NT2/D1 (cell line): Measurements from ENCODE around the gene TAF12.

ENCODE experiments used
- SUZ12 ChIP-seq: IDR thresholded peaks from 2 replicates; pipeline ENCODE4 v1.6.1; 2011; ENCODE audit not compliant: insufficient read length, insufficient read depth; ENCODE audit errors: extremely low read depth
- YY1 ChIP-seq: IDR thresholded peaks from 2 replicates; pipeline ENCODE4 v1.6.1; 2011; ENCODE audit not compliant: insufficient read length, insufficient read depth
- ZNF274 ChIP-seq: IDR thresholded peaks from 2 replicates; pipeline ENCODE4 v1.6.1; 2011; ENCODE audit warnings: mild to moderate bottlenecking, low read depth, low read length

DNA sequence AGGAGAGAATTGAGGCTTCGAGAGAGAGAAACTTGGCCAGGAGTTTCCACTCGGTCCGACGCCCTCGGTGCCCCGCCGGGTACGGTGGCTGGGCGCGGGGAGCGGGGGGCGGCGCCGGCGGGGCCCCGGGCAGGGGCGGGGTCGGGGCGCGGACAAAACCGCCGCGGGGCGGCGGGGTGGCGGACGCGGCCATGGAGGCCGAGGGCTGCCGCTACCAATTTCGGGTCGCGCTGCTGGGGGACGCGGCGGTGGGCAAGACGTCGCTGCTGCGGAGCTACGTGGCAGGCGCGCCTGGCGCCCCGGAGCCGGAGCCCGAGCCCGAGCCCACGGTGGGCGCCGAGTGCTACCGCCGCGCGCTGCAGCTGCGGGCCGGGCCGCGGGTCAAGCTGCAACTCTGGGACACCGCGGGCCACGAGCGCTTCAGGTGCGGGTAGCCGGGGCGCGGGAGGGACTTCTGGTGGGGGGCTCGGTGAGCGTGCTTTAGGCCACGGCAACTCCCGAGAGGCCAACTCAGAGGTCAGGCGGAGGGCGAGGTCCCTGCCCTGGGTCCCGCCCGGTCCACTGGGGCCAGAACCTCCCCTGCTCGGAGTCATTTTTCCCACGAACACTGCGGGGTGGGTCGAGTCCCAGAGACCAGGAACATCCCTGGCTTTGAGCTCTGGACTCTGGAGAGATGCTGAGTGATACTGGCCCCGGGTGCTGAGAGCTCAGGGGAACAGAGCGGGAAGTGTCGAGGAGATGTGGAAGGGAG is 50.4 kb downstream of the TAF12 start:
- no peak for TF ChIP-seq ZNF274
- TF ChIP-seq YY1 = no peak
- no peak for TF ChIP-seq SUZ12
